Measurements from ENCODE around the gene CCSER1. TPM values are rescaled to one million over a fixed set of nuclear protein-coding genes. Genes with fewer than 3 reads are reported as not detected.

Gene CCSER1
- total and polyA plus RNA-seq, 2 of the 8 experiments (the other 6 are each of a cell fraction or from before 2014, with no cell fraction given): 0.26 to 0.84 TPM

DNA sequence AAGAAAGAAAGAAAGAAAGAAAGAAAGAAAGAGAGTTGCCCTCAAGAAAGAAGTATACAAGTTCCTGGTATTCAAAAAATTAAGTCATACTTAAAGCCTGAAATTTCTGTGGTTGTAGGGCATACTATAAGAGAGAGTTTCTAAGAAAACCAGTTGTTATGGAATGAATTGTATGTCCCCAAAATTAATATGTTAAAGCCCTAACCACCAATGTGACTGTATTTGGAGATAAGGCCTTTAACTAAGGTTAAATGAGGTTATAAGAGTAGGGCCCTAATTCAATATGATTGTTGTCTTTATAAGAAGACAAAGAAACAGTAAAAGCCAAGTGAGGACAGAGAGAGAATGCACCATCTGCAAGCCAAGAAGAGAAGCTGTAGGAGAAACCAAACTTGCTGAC is 521.1 kb downstream of the CCSER1 start:
- CTCF ChIA-PET (ENCODE audit: partially characterized antibody): no interaction called here
- TF ChIP-seq, protein P1, sequence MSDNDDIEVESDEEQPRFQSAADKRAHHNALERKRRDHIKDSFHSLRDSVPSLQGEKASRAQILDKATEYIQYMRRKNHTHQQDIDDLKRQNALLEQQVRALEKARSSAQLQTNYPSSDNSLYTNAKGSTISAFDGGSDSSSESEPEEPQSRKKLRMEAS (IDR thresholded peaks at IDR 0.05): no peak
- no peak for TF ChIP-seq PHF8 (conservative IDR thresholded peaks at IDR 0.05; ENCODE audit: low read depth, low read length)
- no peak for TF ChIP-seq CREB1 (IDR thresholded peaks at IDR 0.05)
- TF ChIP-seq SP2 (IDR thresholded peaks at IDR 0.05; ENCODE audit: low read length): no peak
- TF ChIP-seq GABPA (IDR thresholded peaks at IDR 0.05; ENCODE audit: borderline replicate concordance, insufficient read depth, low read length): no peak
- TF ChIP-seq HDAC6 (IDR thresholded peaks at IDR 0.05; ENCODE audit: low read depth, low read length): no peak
- TF ChIP-seq ASH2L (IDR thresholded peaks at IDR 0.05; ENCODE audit: low read length): no peak
- TF ChIP-seq KDM5A (IDR thresholded peaks at IDR 0.05; ENCODE audit: low read length): no peak
- no peak for TF ChIP-seq EZH2 (IDR thresholded peaks at IDR 0.05; ENCODE audit: low read depth, low read length, severe bottlenecking)
- no peak for TF ChIP-seq CHD1 (IDR thresholded peaks at IDR 0.05; ENCODE audit: low read depth, low read length)
- no peak for TF ChIP-seq FOSL1 (IDR thresholded peaks at IDR 0.05; ENCODE audit: insufficient read depth, low read depth, low read length)
- TF ChIP-seq SAP30 (IDR thresholded peaks at IDR 0.05; ENCODE audit: insufficient read depth, insufficient replicate concordance, low read length): no peak
- TF ChIP-seq, protein P2, sequence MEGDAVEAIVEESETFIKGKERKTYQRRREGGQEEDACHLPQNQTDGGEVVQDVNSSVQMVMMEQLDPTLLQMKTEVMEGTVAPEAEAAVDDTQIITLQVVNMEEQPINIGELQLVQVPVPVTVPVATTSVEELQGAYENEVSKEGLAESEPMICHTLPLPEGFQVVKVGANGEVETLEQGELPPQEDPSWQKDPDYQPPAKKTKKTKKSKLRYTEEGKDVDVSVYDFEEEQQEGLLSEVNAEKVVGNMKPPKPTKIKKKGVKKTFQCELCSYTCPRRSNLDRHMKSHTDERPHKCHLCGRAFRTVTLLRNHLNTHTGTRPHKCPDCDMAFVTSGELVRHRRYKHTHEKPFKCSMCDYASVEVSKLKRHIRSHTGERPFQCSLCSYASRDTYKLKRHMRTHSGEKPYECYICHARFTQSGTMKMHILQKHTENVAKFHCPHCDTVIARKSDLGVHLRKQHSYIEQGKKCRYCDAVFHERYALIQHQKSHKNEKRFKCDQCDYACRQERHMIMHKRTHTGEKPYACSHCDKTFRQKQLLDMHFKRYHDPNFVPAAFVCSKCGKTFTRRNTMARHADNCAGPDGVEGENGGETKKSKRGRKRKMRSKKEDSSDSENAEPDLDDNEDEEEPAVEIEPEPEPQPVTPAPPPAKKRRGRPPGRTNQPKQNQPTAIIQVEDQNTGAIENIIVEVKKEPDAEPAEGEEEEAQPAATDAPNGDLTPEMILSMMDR (IDR thresholded peaks at IDR 0.05; ENCODE audit: control extremely low read depth in 1 of 3, insufficient read depth in 1 of 3, low read depth in 1 of 3, low read length in 3 of 3): no peak
- TF ChIP-seq TBP (IDR thresholded peaks at IDR 0.05; ENCODE audit: low read depth, low read length): no peak

More for the DNA sequence above, 521.1 kb downstream of the CCSER1 start:
- Histone ChIP-seq H2BK120ac (replicated peaks; ENCODE audit: low read depth, low read length) (no peak overlapping the region), H3K36me3 (ENCODE audit: control insufficient read depth in 2 of 4, insufficient read depth in 4 of 4, low read length in 3 of 4) (no peaks in the 10 kb centered on the region), H2BK20ac (ENCODE audit: low read length) (no peak overlapping the region), H4K20me1 (replicated peaks in 1 of 2; ENCODE audit: control insufficient read depth in 1 of 2, insufficient read depth in 2 of 2, low read length in 2 of 2) (no peaks in the 10 kb centered on the region), H3K14ac (ENCODE audit: insufficient read length) (no peak overlapping the region), H2BK12ac (ENCODE audit: low read depth, low read length) (no peak overlapping the region), H3K79me2 (ENCODE audit: control insufficient read depth in 1 of 2, insufficient read depth in 2 of 2, low read length in 2 of 2) (no peaks in the 10 kb centered on the region), H2AFZ (ENCODE audit: low read length) (no peak overlapping the region), H3K56ac (replicated peaks; ENCODE audit: insufficient read length, low read depth, low read length) (no peak overlapping the region), H3K4ac (replicated peaks; ENCODE audit: insufficient read length, low read depth, low read length) (no peak overlapping the region), H3K4me2 (ENCODE audit: insufficient read depth in 1 of 2, low read depth in 2 of 2, low read length in 2 of 2) (no peak overlapping the region), H3K4me1 (replicated peaks in 1 of 4; ENCODE audit: control insufficient read depth in 3 of 4, insufficient read depth in 4 of 4, low read length in 3 of 4) (no peaks in the 10 kb centered on the region), H3K9me3 (ENCODE audit: insufficient read depth in 2 of 2, low read depth in 1 of 2, low read length in 1 of 2) (no peaks in the 10 kb centered on the region), H3K4me3 (ENCODE audit: extremely low read depth in 1 of 4, insufficient read depth in 2 of 4, low read depth in 3 of 4, low read length in 4 of 4) (no peak overlapping the region), H3K27ac (ENCODE audit: low read depth, low read length) (no peak overlapping the region), H4K5ac (ENCODE audit: insufficient read length, low read depth, low read length) (no peak overlapping the region), H4K91ac (replicated peaks; ENCODE audit: insufficient read length, low read length) (no peak overlapping the region), H2AK5ac (ENCODE audit: low read depth, low read length) (no peak overlapping the region), H4K8ac (ENCODE audit: extremely low read depth, insufficient read depth, low read length) (no peak overlapping the region), H3K23ac (ENCODE audit: insufficient read length) (no peak overlapping the region), H3K18ac (ENCODE audit: extremely low read depth, low read length) (no peak overlapping the region), H2BK5ac (ENCODE audit: low read depth, low read length) (no peak overlapping the region), H3K23me2 (ENCODE audit: low read depth, low read length) (no peaks in the 10 kb centered on the region), H3K27me3 (replicated peaks in 1 of 4; ENCODE audit: control insufficient read depth in 3 of 4, extremely low read depth in 1 of 4, insufficient read depth in 3 of 4, low read length in 3 of 4) (no peaks in the 10 kb centered on the region), H2BK15ac (ENCODE audit: low read length) (no peak overlapping the region), H3K79me1 (ENCODE audit: low read depth, low read length) (no peaks in the 10 kb centered on the region), H3K9ac (replicated peaks in 1 of 4; ENCODE audit: extremely low read depth in 1 of 4, low read depth in 3 of 4, low read length in 3 of 4) (no peak overlapping the region)
- POLR2A ChIA-PET (ENCODE audit: partially characterized antibody): no interaction called here
- no peak for DNase-seq (ENCODE audit: low read depth in 1 of 2, low spot score in 2 of 2)
- FAIRE-seq: no peak
